Upper lobe of left lung (tissue), 6 donors: ENCODE measurements around the gene SFMBT1. TPM values are rescaled to one million over a fixed set of nuclear protein-coding genes. Genes with fewer than 3 reads are reported as not detected.

ENCODE experiments used
- ATAC-seq, 2 donors: fragments of 200-7000 bp; cut with Tn5 transposase; one replicate each; pipeline ENCODE4 v1.9.1; 2022; ENCODE audit warnings: mild to moderate bottlenecking in 2 of 2, moderate library complexity in 2 of 2; ENCODE audit not compliant: low FRiP score in 2 of 2
- DNase-seq, 2 donors: peaks; one replicate each; pipeline ENCODE4 v3.0.0-alpha.2; 2019 to 2020
- H3K27ac ChIP-seq, 4 donors: fragments of 200-600 bp; sonication (generic); one replicate each; pipeline ENCODE4 v1.5.1; 2016 to 2019
- H3K27me3 ChIP-seq, 4 donors: fragments of 200-600 bp; sonication (generic); one replicate each; pipeline ENCODE4 v1.5.1; 2017 to 2019
- H3K36me3 ChIP-seq, 4 donors: fragments of 200-600 bp; sonication (generic); one replicate each; pipeline ENCODE4 v1.5.1; 2016 to 2019
- H3K4me1 ChIP-seq, 4 donors: fragments of 200-600 bp; sonication (generic); one replicate each; pipeline ENCODE4 v1.5.1; 2018 to 2019
- H3K4me3 ChIP-seq, 4 donors: fragments of 200-600 bp; sonication (generic); one replicate each; pipeline ENCODE4 v1.5.1; 2017 to 2019; ENCODE audit warnings: mild to moderate bottlenecking in 2 of 4, moderate library complexity in 1 of 4
- H3K9me3 ChIP-seq, 4 donors: fragments of 200-600 bp; sonication (generic); one replicate each; pipeline ENCODE4 v1.5.1; 2018 to 2019
- CTCF ChIP-seq, 6 experiments: fragments of 450-650 bp in 4 of 6; fragments of 200-600 bp in 2 of 6; sonication (generic) in 2 of 6; IDR thresholded peaks; one replicate each; pipeline ENCODE4 v1.5.1; 2016 to 2019; ENCODE audit warnings: antibody characterized with exemption in 6 of 6
- EP300 ChIP-seq, 4 donors: sonication (generic); formaldehyde crosslinking; IDR thresholded peaks; one replicate each; pipeline ENCODE4 v1.5.1; 2017; ENCODE audit warnings: antibody characterized with exemption in 4 of 4, control low read depth in 2 of 4
- POLR2A ChIP-seq, 4 donors: fragments of 450-650 bp; IDR thresholded peaks; one replicate each; pipeline ENCODE4 v1.5.1; 2016 to 2017; ENCODE audit warnings: antibody characterized with exemption in 4 of 4, mild to moderate bottlenecking in 2 of 4
- POLR2AphosphoS5 ChIP-seq, 2 donors: sonication (generic); formaldehyde crosslinking; IDR thresholded peaks; one replicate each; pipeline ENCODE4 v1.5.1; 2017; ENCODE audit warnings: antibody characterized with exemption in 2 of 2
- WGBS, 2 donors: methylation state at CpG; one replicate each; pipeline ENCODE4 v1.1.5; 2017 to 2018; 5-methylcytosine and 5-hydroxymethylcytosine counted together
- total RNA-seq, 6 donors: library from RNA; depleted of rRNA in 4 of 6; stranded (reverse); fragments of >200 nt in 4 of 6; gene quantifications; one replicate each; pipeline versions ENCODE4 v1.1.0 to v1.2.1, GENCODE V29; 2016 to 2021
- donor health status: DM: no; HTN: no; CAD: no; lungs with moderate emphysema.
- donor health status: DM: no; HTN: yes; CAD: no; lungs with severe emphysema.

Gene SFMBT1
- total RNA-seq, 6 donors from 2014 or later: 12.8 to 69.9 (median 32.9) TPM

- no peaks in the 10 kb centered on the region for H3K27me3 ChIP-seq
- H3K9me3 ChIP-seq: no peaks in the 10 kb centered on the region
- no peaks in the 10 kb centered on the region for H3K36me3 ChIP-seq
- H3K4me3 ChIP-seq: no peak overlapping the region
- H3K27ac ChIP-seq: no peak overlapping the region
- WGBS, 2 donors: 74 to 75% methylated on average over 12 of the region's 12 CpGs
- DNase-seq (no peak), ATAC-seq (no peak)
- TF ChIP-seq POLR2A (IDR thresholded peaks at IDR 0.05): no peak
- no peak for TF ChIP-seq EP300 (IDR thresholded peaks at IDR 0.05)
- no peak for TF ChIP-seq POLR2AphosphoS5 (IDR thresholded peaks at IDR 0.05)
- TF ChIP-seq CTCF (IDR thresholded peaks at IDR 0.05): no peak
- H3K4me1 ChIP-seq: no peaks in the 10 kb centered on the region
These were observed 39.9 kb downstream of the SFMBT1 start for GRCh38 chr3:53005854-53006513.

GRCh38 chr3:53005338-53005737 lies 40.5 kb downstream of the SFMBT1 start:
- no peak overlapping the region for H3K27ac ChIP-seq
- no peaks in the 10 kb centered on the region for H3K27me3 ChIP-seq
- H3K4me3 ChIP-seq: no peak overlapping the region
- ATAC-seq: no peak
- DNase-seq: no peak
- TF ChIP-seq POLR2A (IDR thresholded peaks at IDR 0.05) (no peak), CTCF (IDR thresholded peaks at IDR 0.05) (no peak), POLR2AphosphoS5 (IDR thresholded peaks at IDR 0.05) (no peak), EP300 (IDR thresholded peaks at IDR 0.05) (no peak)
- no peaks in the 10 kb centered on the region for H3K9me3 ChIP-seq
- no peaks in the 10 kb centered on the region for H3K4me1 ChIP-seq
- 48 to 64% methylated on average over 3 of the region's 3 CpGs for WGBS, 2 donors
- H3K36me3 ChIP-seq: no peaks in the 10 kb centered on the region

GRCh38 chr3:53003320-53003719 lies 42.6 kb downstream of the SFMBT1 start:
- Histone ChIP-seq H3K4me3 (no peak overlapping the region), H3K9me3 (no peaks in the 10 kb centered on the region), H3K4me1 (no peaks in the 10 kb centered on the region), H3K36me3 (no peaks in the 10 kb centered on the region), H3K27ac (no peak overlapping the region), H3K27me3 (no peaks in the 10 kb centered on the region)
- 93 to 95% methylated on average over 7 of the region's 7 CpGs for WGBS, 2 donors
- DNase-seq: no peak
- ATAC-seq: no peak
- no peak for TF ChIP-seq CTCF (IDR thresholded peaks at IDR 0.05)
- TF ChIP-seq EP300 (IDR thresholded peaks at IDR 0.05): no peak
- no peak for TF ChIP-seq POLR2AphosphoS5 (IDR thresholded peaks at IDR 0.05)

- TF ChIP-seq EP300 (IDR thresholded peaks at IDR 0.05) (no peak), CTCF (IDR thresholded peaks at IDR 0.05) (no peak), POLR2A (IDR thresholded peaks at IDR 0.05) (no peak), POLR2AphosphoS5 (IDR thresholded peaks at IDR 0.05) (no peak)
These were observed 46.9 kb downstream of the SFMBT1 start for GRCh38 chr3:52998771-52999513.

More at GRCh38 chr3:52998771-52999513, 46.9 kb downstream of the SFMBT1 start:
- no peak overlapping the region for H3K27ac ChIP-seq
- DNase-seq: peak in 1 of 2 donors; percentile 69
- no peaks in the 10 kb centered on the region for H3K27me3 ChIP-seq
- no peaks in the 10 kb centered on the region for H3K4me1 ChIP-seq
- H3K9me3 ChIP-seq: no peaks in the 10 kb centered on the region
- WGBS, 2 donors: 96 to 97% methylated on average over 8 to 20 of the region's 41 CpGs
- no peak overlapping the region for H3K4me3 ChIP-seq
- no peaks in the 10 kb centered on the region for H3K36me3 ChIP-seq
- ATAC-seq: peak; percentile 12 to 67
